ENCODE data around the gene ZC3H12D.

The ZC3H12D gene

DNA sequence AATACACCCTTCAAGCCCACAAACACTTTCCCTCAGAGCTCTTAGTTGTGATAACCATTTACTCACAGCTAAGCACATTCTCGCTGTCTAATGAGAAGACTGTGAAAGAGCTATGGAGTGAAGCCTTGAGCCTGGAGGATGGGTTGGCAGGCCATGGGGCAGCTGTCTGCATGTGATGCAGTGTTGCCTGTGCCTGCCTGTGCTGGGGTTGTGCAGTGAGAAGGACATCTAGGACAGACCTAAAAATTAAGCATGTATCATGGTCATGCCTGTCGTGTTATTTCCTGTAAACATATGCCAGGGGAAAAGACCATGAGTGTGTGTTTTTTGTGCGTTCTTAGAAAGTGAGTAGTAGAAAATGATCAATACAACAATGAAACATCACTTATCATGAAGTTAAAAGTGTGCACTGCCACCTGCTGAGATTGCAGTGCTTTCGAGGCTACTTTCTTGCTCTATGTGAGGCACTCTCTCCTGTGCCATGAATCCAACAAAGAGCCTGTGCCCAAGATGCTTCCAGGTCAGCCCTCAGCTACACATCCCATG, 8.1 kb upstream of the ZC3H12D start:
- TF ChIP-seq TAF1 (IDR thresholded peaks at IDR 0.05; ENCODE audit: borderline replicate concordance, insufficient read depth, low read length) (no peak), POLR2AphosphoS5 (IDR thresholded peaks at IDR 0.05; ENCODE audit: low read depth, low read length) (no peak)
- TF ChIP-seq, protein P1, sequence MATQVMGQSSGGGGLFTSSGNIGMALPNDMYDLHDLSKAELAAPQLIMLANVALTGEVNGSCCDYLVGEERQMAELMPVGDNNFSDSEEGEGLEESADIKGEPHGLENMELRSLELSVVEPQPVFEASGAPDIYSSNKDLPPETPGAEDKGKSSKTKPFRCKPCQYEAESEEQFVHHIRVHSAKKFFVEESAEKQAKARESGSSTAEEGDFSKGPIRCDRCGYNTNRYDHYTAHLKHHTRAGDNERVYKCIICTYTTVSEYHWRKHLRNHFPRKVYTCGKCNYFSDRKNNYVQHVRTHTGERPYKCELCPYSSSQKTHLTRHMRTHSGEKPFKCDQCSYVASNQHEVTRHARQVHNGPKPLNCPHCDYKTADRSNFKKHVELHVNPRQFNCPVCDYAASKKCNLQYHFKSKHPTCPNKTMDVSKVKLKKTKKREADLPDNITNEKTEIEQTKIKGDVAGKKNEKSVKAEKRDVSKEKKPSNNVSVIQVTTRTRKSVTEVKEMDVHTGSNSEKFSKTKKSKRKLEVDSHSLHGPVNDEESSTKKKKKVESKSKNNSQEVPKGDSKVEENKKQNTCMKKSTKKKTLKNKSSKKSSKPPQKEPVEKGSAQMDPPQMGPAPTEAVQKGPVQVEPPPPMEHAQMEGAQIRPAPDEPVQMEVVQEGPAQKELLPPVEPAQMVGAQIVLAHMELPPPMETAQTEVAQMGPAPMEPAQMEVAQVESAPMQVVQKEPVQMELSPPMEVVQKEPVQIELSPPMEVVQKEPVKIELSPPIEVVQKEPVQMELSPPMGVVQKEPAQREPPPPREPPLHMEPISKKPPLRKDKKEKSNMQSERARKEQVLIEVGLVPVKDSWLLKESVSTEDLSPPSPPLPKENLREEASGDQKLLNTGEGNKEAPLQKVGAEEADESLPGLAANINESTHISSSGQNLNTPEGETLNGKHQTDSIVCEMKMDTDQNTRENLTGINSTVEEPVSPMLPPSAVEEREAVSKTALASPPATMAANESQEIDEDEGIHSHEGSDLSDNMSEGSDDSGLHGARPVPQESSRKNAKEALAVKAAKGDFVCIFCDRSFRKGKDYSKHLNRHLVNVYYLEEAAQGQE (IDR thresholded peaks at IDR 0.05; ENCODE audit: insufficient read depth in 1 of 2, low read depth in 2 of 2, low read length in 2 of 2), result no peak

DNA sequence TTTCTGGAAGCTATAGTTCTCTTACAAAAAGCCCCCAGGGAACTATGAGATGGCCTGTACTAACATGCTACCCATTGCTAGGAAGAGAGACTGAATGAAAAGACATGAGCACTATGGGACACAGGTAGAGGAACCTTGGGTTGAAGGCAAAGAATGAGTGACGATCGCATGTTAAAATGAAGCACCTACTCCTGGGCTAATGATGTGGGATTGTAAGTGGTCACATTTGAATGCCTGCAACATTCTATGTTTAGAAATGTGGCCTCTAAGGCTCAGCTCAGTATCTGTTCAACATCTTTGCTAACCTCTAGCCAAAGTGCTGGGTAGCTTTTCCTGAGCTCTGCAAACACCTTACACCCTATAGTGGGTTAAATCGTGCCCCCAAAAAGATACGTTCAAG, 5.2 kb upstream of the ZC3H12D start:
- no peak for TF ChIP-seq SIN3A (IDR thresholded peaks at IDR 0.05; ENCODE audit: borderline replicate concordance, insufficient read depth, low read length)
- TF ChIP-seq, protein P1 (IDR thresholded peaks at IDR 0.05; ENCODE audit: insufficient read depth in 1 of 2, low read depth in 2 of 2, low read length in 2 of 2), result no peak
- no peak for TF ChIP-seq TAF1 (IDR thresholded peaks at IDR 0.05; ENCODE audit: borderline replicate concordance, insufficient read depth, low read length)
- no peak for TF ChIP-seq POLR2AphosphoS5 (IDR thresholded peaks at IDR 0.05; ENCODE audit: low read depth, low read length)
- no peak for TF ChIP-seq FOXP2 (optimal IDR thresholded peaks at IDR 0.05; ENCODE audit: borderline replicate concordance, extremely low read depth, extremely low read length, insufficient read depth)

DNA sequence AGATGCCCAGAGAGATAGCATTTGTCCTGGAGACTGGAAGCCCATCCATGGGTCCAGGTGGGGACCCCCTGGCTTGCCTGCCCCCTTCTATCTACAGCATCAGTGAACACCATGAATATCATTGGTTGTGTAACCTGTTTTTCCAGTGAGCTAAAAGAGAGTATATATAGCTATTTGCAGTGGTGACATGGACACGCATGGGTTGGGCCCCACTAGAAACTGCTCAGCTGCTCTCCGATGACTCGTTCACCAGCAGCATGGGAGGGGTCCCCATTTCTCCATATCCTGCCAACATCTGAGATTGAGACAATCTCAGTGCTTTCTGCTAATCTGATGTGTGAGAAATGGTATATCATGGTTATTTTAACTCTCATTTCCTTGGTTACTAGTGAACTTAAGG, 4.0 kb upstream of the ZC3H12D start:
- no peak for TF ChIP-seq FOXP2 (optimal IDR thresholded peaks at IDR 0.05; ENCODE audit: borderline replicate concordance, extremely low read depth, extremely low read length, insufficient read depth)
- no peak for TF ChIP-seq SIN3A (IDR thresholded peaks at IDR 0.05; ENCODE audit: borderline replicate concordance, insufficient read depth, low read length)
- TF ChIP-seq, protein P1 (IDR thresholded peaks at IDR 0.05; ENCODE audit: insufficient read depth in 1 of 2, low read depth in 2 of 2, low read length in 2 of 2), result no peak
- no peak for TF ChIP-seq POLR2AphosphoS5 (IDR thresholded peaks at IDR 0.05; ENCODE audit: low read depth, low read length)
- TF ChIP-seq TAF1 (IDR thresholded peaks at IDR 0.05; ENCODE audit: borderline replicate concordance, insufficient read depth, low read length), result no peak

DNA sequence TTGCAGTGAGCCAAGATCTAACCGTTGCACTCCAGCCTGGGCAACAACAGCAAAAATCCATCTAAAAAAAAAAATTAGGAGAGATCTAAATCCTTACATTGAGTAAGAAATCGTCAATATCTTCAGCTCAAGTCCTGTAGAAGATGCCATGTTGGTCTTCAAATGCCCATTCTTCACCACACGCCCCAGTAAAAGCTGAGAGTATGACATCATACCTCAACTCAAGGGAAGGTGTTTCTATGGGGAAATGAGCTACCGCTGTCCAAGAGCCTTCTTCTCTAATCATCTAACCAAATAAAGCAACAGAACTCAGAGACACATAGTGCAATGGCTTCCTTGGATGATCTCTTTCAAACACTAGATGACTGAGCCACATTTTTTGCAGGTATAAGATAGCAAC, 2.5 kb upstream of the ZC3H12D start:
- TF ChIP-seq, protein P1 (IDR thresholded peaks at IDR 0.05; ENCODE audit: insufficient read depth in 1 of 2, low read depth in 2 of 2, low read length in 2 of 2), result no peak
- TF ChIP-seq FOXP2 (optimal IDR thresholded peaks at IDR 0.05; ENCODE audit: borderline replicate concordance, extremely low read depth, extremely low read length, insufficient read depth) (no peak), SIN3A (IDR thresholded peaks at IDR 0.05; ENCODE audit: borderline replicate concordance, insufficient read depth, low read length) (no peak), POLR2AphosphoS5 (IDR thresholded peaks at IDR 0.05; ENCODE audit: low read depth, low read length) (no peak), TAF1 (IDR thresholded peaks at IDR 0.05; ENCODE audit: borderline replicate concordance, insufficient read depth, low read length) (no peak)

Data from PFSK-1 (cell line).